BE2C (cell line): ENCODE measurements around the gene PLXNA1.

Source experiments
- DNase-seq: peaks from one replicate; pipeline ENCODE4 v3.0.0-alpha.2; 2020
- H3K27me3 ChIP-seq: fragments of 250-450 bp; sonication (Bioruptor Pico); 2 replicates; pipeline ENCODE4 v1.5.1; 2020; ENCODE audit warnings: mild to moderate bottlenecking
- H3K36me3 ChIP-seq: fragments of 250-450 bp; sonication (Bioruptor Pico); 2 replicates; pipeline ENCODE4 v1.5.1; 2020; ENCODE audit warnings: mild to moderate bottlenecking
- H3K4me1 ChIP-seq: fragments of 250-450 bp; sonication (Bioruptor Pico); 2 replicates; pipeline ENCODE4 v1.5.1; 2020
- H3K4me3 ChIP-seq: 2 replicates; pipeline ENCODE4 v1.5.1; 2011; ENCODE audit warnings: low read depth, low read length
- H3K9me3 ChIP-seq: fragments of 250-450 bp; sonication (Bioruptor Pico); 2 replicates; pipeline ENCODE4 v1.5.1; 2020
- CTCF ChIP-seq: IDR thresholded peaks from 2 replicates; pipeline ENCODE4 v1.5.1; 2012; ENCODE audit warnings: mild to moderate bottlenecking, low read depth, low read length

Gene PLXNA1

DNA sequence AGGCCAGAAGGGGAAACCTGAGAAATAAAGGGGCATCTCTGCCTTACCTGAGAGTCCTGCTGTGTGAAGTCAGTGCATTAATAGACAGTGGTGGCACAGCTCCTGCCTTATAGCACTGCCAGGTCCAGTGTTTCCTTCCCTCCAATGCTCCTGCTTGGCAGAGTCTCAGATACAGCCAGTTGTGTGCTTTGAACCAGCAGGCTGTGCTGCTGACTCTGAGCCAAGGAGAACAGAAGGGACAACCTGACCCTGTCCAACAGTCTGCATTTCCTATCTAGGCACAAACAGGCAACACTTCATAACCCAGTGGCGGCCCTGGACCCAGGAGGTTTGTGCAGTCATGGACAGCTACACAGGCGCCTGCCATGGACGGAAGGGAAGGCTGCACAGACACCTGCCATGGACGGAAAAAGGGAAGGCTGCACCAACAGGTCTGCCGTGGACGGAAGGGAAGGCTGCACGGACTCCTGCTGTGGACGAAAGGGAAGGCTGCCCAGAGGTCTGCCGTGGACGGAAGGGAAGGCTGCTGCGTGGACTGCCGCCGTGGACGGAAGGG is 33.9 kb upstream of the PLXNA1 start:
- H3K9me3 ChIP-seq, result no peaks in the 10 kb centered on the region
- TF ChIP-seq CTCF, result no peak
- DNase-seq, result no peak

GRCh38 chr3:126951561-126951960 is 31.4 kb upstream of the PLXNA1 start:
- Histone ChIP-seq H3K9me3 (no peaks in the 10 kb centered on the region), H3K27me3 (no peaks in the 10 kb centered on the region), H3K36me3 (no peaks in the 10 kb centered on the region), H3K4me3 (no peak overlapping the region), H3K4me1 (no peaks in the 10 kb centered on the region)
- no peak for TF ChIP-seq CTCF
- no peak for DNase-seq

More for the DNA sequence above, 33.9 kb upstream of the PLXNA1 start:
- 0 out of 2 replicates have a peak, but pooled peaks cover 3% of the 10 kb centered on the region for H3K4me1 ChIP-seq
- no peaks in the 10 kb centered on the region for H3K36me3 ChIP-seq
- H3K27me3 ChIP-seq, result no peaks in the 10 kb centered on the region
- H3K4me3 ChIP-seq, result no peak overlapping the region

GRCh38 chr3:126952261-126952982 is 30.5 kb upstream of the PLXNA1 start:
- no peaks in the 10 kb centered on the region for H3K27me3 ChIP-seq
- no peak for TF ChIP-seq CTCF

GRCh38 chr3:126952983-126953660 is 29.8 kb upstream of the PLXNA1 start:
- no peak for TF ChIP-seq CTCF
- H3K4me3 ChIP-seq, result no peak overlapping the region
- no peaks in the 10 kb centered on the region for H3K27me3 ChIP-seq
- H3K9me3 ChIP-seq, result no peaks in the 10 kb centered on the region
- H3K36me3 ChIP-seq, result no peaks in the 10 kb centered on the region
- H3K4me1 ChIP-seq, result no peaks in the 10 kb centered on the region
- DNase-seq, result no peak

More at GRCh38 chr3:126952261-126952982, 30.5 kb upstream of the PLXNA1 start:
- DNase-seq, result no peak
- no peaks in the 10 kb centered on the region for H3K9me3 ChIP-seq
- no peaks in the 10 kb centered on the region for H3K4me1 ChIP-seq
- no peak overlapping the region for H3K4me3 ChIP-seq
- no peaks in the 10 kb centered on the region for H3K36me3 ChIP-seq

DNA sequence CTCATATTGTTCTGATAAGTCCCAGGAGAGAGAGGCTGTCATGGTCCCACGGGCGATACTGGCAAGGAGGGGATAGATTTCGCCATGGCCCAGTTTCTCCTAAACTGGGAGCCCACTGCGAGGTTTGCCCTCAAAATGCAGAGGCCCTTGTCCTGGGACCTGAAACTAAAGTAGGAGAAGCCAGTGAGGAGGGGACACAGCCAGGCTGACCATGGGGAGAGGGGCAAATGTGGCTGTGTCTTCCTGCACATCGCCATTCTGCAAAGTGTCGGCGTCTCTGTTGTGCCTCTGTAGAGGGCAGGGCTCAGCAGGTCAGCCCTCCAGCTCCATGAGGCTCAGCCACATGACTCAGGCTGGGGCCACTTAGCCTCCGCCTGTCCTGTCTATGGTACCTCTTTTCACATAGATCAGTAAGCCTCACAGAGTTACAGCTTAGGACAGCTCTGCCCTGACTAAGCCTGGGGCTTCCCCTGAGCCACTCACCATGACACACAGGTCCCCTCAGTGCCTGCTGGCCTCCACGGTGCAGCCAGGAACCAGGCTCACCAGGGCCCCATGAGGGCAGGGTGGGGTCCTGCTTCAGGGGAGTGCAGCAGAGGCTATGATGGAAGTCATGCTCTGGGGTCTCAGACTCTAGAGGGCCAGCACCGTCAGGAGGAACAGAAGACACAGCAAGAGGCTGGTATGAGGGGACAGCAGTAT is 28.6 kb upstream of the PLXNA1 start:
- no peaks in the 10 kb centered on the region for H3K9me3 ChIP-seq
- H3K4me1 ChIP-seq, result no peaks in the 10 kb centered on the region
- H3K27me3 ChIP-seq, result no peaks in the 10 kb centered on the region
- TF ChIP-seq CTCF, result no peak
- no peak overlapping the region for H3K4me3 ChIP-seq
- H3K36me3 ChIP-seq, result no peaks in the 10 kb centered on the region
- DNase-seq, result no peak
